ENCODE measurements around the gene FASN. TPM values are rescaled to one million over a fixed set of nuclear protein-coding genes. Genes with fewer than 3 reads are reported as not detected.

FASN gene
- total RNA-seq, 4 donors from 2014 or later, result 72.8 to 302 (median 143) TPM

DNA sequence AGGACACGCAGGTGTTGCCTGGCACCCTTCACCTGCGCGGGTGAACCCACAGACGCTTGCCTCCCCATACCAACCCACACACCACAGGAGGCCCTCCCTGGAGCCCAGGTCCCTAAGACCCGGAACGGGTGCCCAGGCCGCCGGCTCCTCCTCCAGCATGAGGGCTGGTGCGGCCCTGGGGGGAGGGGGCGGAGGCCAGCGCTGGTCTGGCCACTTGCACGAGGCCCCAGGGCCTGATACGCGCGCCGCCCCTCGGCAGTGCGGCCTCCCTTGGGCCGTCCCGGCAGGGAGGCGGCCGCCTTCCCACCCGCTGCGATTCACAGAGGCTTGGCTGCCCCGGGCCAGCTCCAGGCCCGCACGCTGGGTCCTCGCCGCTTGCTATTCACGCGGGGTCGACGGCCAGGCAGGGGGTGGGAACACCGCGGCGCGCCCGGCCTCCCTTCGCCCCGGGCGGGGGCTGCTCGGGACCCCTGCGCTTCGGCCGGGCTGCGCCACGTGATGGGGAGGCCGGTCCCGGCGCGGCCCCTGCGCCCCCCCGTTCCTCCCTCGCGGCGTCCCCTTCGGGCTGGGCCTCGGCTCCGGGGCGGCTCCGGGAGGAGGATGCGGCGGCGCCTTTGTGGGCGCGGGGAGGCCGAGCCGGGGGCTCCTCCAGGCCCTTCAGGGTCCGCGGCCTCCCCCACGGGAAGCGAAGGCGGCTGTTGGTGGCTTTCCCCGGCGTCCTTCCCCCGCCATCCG is 685 bp downstream of the FASN start:
- 0% methylated on average over 2 of the region's 77 CpGs; no CpG with 5 or more reads in 1 of the 2 donors for WGBS, 2 donors
- no peak for DNase-seq
- TF ChIP-seq, protein P1, sequence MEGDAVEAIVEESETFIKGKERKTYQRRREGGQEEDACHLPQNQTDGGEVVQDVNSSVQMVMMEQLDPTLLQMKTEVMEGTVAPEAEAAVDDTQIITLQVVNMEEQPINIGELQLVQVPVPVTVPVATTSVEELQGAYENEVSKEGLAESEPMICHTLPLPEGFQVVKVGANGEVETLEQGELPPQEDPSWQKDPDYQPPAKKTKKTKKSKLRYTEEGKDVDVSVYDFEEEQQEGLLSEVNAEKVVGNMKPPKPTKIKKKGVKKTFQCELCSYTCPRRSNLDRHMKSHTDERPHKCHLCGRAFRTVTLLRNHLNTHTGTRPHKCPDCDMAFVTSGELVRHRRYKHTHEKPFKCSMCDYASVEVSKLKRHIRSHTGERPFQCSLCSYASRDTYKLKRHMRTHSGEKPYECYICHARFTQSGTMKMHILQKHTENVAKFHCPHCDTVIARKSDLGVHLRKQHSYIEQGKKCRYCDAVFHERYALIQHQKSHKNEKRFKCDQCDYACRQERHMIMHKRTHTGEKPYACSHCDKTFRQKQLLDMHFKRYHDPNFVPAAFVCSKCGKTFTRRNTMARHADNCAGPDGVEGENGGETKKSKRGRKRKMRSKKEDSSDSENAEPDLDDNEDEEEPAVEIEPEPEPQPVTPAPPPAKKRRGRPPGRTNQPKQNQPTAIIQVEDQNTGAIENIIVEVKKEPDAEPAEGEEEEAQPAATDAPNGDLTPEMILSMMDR (IDR thresholded peaks at IDR 0.05), result no peak
- no peak for TF ChIP-seq POLR2A (IDR thresholded peaks at IDR 0.05)
- Histone ChIP-seq H3K27ac (peak overlapping the region; percentile 91 to 99 (median 98)), H3K9me3 (no peaks in the 10 kb centered on the region), H3K27me3 (no peaks in the 10 kb centered on the region), H3K4me3 (peak overlapping the region; percentile 60 to 95 (median 86)), H3K36me3 (peaks cover 27 to 45% (median 30%) of the 10 kb centered on the region in 3 donors), H3K4me1 (peaks cover 33 to 60% (median 34%) of the 10 kb centered on the region in 3 donors)
- intact Hi-C loops (cut with DNase I), result no loop called here

- TF ChIP-seq POLR2A (IDR thresholded peaks at IDR 0.05), result no peak
- TF ChIP-seq, protein P1 (IDR thresholded peaks at IDR 0.05), result no peak
- intact Hi-C loops (cut with DNase I), result no loop called here
- Histone ChIP-seq H3K9me3 (no peaks in the 10 kb centered on the region), H3K36me3 (peaks cover 32 to 51% (median 36%) of the 10 kb centered on the region in 3 donors), H3K27ac (peak overlapping the region; percentile 91 to 99 (median 98)), H3K4me1 (peaks cover 33 to 58% (median 34%) of the 10 kb centered on the region in 3 donors), H3K27me3 (no peaks in the 10 kb centered on the region), H3K4me3 (peak overlapping the region; percentile 60 to 95 (median 86))
- 27% methylated on average over 3 of the region's 8 CpGs; no CpG with 5 or more reads in 1 of the 2 donors for WGBS, 2 donors
- DNase-seq, result no peak
Observed at GRCh38 chr17:82096709-82097183, 1.3 kb downstream of the FASN start.

DNA sequence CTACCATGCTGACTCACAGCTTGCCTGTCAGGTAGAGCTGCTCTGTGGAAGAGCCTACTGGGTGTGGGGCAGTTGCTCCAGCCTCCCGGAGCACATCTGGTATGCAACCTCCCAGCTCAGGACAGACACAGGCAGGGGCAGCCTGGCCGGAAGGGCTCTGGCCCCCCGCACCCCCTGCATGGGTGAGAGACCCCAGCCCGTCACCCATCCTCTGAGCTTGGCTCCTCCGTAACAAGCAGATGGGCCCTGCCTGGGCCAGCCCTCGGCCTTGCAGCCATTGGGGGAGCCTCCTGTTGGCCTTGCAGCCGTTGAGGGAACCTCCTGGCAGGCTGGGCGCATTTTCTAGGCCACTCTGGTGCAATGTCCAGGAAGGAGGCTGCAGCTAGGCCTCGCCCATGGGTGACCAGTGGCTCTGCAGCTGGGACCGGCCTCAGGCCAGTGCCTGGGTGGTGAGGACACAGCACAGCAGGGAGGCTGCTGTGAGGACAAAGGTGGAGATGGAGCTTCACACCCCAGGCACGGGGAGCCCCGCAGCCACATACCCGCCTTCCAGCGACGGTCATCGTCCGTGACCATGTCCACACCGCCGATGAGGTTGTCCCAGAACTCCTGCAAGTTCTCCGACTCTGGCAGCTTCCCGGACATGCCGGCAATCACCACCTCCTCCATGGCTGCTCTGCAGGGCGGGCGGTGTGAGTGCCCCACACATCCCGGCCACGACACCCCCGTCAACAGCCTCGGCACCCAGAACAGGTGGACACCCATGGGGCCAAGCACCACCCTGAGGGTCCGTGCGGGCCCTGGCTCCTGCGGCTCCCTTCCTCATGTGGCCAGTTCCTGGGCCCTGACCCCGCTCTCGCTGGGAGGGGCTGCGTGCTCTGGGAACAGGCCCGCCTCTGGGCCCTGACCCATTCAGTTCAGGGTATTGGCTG is 2.0 kb downstream of the FASN start:
- 80 to 93% methylated on average over 2 to 4 of the region's 35 CpGs for WGBS, 2 donors
- peak overlapping the region; percentile 60 to 95 (median 86) for H3K4me3 ChIP-seq
- intact Hi-C loops (cut with DNase I), result no loop called here
- no peak for DNase-seq
- TF ChIP-seq, protein P1 (IDR thresholded peaks at IDR 0.05), result no peak
- no peak for TF ChIP-seq POLR2A (IDR thresholded peaks at IDR 0.05)
- no peaks in the 10 kb centered on the region for H3K9me3 ChIP-seq
- peak overlapping the region in 3 of 4 donors; percentile 91 to 99 (median 96) for H3K27ac ChIP-seq
- peaks cover 39 to 58% (median 43%) of the 10 kb centered on the region in 3 donors for H3K36me3 ChIP-seq
- H3K27me3 ChIP-seq, result no peaks in the 10 kb centered on the region
- peaks cover 31 to 51% (median 34%) of the 10 kb centered on the region in 3 donors for H3K4me1 ChIP-seq

GRCh38 chr17:82094931-82095776 is 2.9 kb downstream of the FASN start:
- H3K4me1 ChIP-seq, result peaks cover 22 to 42% (median 29%) of the 10 kb centered on the region in 3 donors
- no peaks in the 10 kb centered on the region for H3K27me3 ChIP-seq
- no peak for TF ChIP-seq POLR2A (IDR thresholded peaks at IDR 0.05)
- TF ChIP-seq, protein P1 (IDR thresholded peaks at IDR 0.05), result no peak
- H3K4me3 ChIP-seq, result peak overlapping the region in 1 of 4 donors; percentile 86
- H3K36me3 ChIP-seq, result peaks cover 48 to 66% (median 52%) of the 10 kb centered on the region in 3 donors
- H3K27ac ChIP-seq, result no peak overlapping the region
- H3K9me3 ChIP-seq, result no peaks in the 10 kb centered on the region
- 81 to 86% methylated on average over 10 of the region's 37 CpGs for WGBS, 2 donors
- intact Hi-C loops (cut with DNase I), result no loop called here
- DNase-seq, result no peak
